Small intestine (tissue), 7 donors: ENCODE results near the gene C1orf174. TPM values are rescaled to one million over a fixed set of nuclear protein-coding genes. Genes with fewer than 3 reads are reported as not detected.
"Not testable (repeated sequence)": the region's sequence is repeated elsewhere in the genome, so short reads cannot be mapped to it uniquely, and the experiment has no call there.

ENCODE experiments used
- DNase-seq, 2 donors: peaks; one replicate each; pipeline versions ENCODE4 v3.0.0 to v3.0.0-alpha.2; 2013
- FAIRE-seq: peaks from 2 replicates; lab custom pipeline; 2012; peaks lifted over from hg19 to GRCh38; lab: Jason Lieb, UNC
- H3K27ac ChIP-seq, 3 donors: one replicate each; pipeline ENCODE4 v1.5.1; 2013; ENCODE audit warnings: low read length in 2 of 3, mild to moderate bottlenecking in 2 of 3, control low read depth in 1 of 3, inconsistent platforms in 1 of 3, low read depth in 1 of 3, moderate library complexity in 1 of 3
- H3K27me3 ChIP-seq, 3 donors: one replicate each; pipeline ENCODE4 v1.6.1; 2013; ENCODE audit warnings: low read length in 3 of 3, inconsistent platforms in 1 of 3; ENCODE audit not compliant: control insufficient read depth in 3 of 3, insufficient read depth in 3 of 3
- H3K36me3 ChIP-seq, 3 donors: one replicate each; pipeline ENCODE4 v1.6.1; 2013; ENCODE audit warnings: low read length in 3 of 3, inconsistent platforms in 1 of 3, low read depth in 1 of 3, mild to moderate bottlenecking in 1 of 3, moderate library complexity in 1 of 3; ENCODE audit not compliant: control insufficient read depth in 3 of 3, insufficient read depth in 2 of 3
- H3K4me1 ChIP-seq, 3 donors: one replicate each; pipeline ENCODE4 v1.6.1; 2013; ENCODE audit warnings: low read length in 2 of 3, inconsistent platforms in 1 of 3, low read depth in 1 of 3, mild to moderate bottlenecking in 1 of 3, moderate library complexity in 1 of 3; ENCODE audit not compliant: control insufficient read depth in 3 of 3, insufficient read depth in 2 of 3
- H3K4me3 ChIP-seq, 3 donors: one replicate each; pipeline ENCODE4 v1.5.1; 2013; ENCODE audit warnings: low read length in 3 of 3, control low read depth in 1 of 3, inconsistent platforms in 1 of 3, low read depth in 1 of 3, mild to moderate bottlenecking in 1 of 3, moderate library complexity in 1 of 3
- H3K9me3 ChIP-seq, 2 donors: one replicate each; pipeline ENCODE4 v1.6.1; 2013; ENCODE audit warnings: low read depth in 1 of 2, low read length in 1 of 2; ENCODE audit not compliant: control insufficient read depth in 2 of 2, insufficient read depth in 1 of 2
- WGBS, 3 donors: extraction: QIAGEN DNeasy Blood & Tissue Kit; methylation state at CpG; one replicate each; pipeline ENCODE4 v1.1.7; 2013; 5-methylcytosine and 5-hydroxymethylcytosine counted together
- polyA plus RNA-seq, 4 donors: library from polyadenylated mRNA; stranded (reverse) in 3 of 4; unstranded in 1 of 4; fragments of 200-250 nt in 3 of 4; fragments of 120-200 nt in 1 of 4; gene quantifications; one replicate each; pipeline versions ENCODE4 v1.2.1 to v1.2.3, GENCODE V29; 2013
- donor health status: healthy with polysubstance abuse.
- donor health status: control.
- donor health status: control.
- donor health status: Bipolar disorder and iron deficiency.
- donor health status: healthy.

The C1orf174 gene
- polyA plus RNA-seq, 4 donors = 10.8 to 28.4 (median 19.6) TPM

- Histone ChIP-seq H3K27ac (no peak overlapping the region), H3K36me3 (no peaks in the 10 kb centered on the region), H3K27me3 (no peaks in the 10 kb centered on the region), H3K9me3 (no peaks in the 10 kb centered on the region), H3K4me1 (no peaks in the 10 kb centered on the region), H3K4me3 (no peak overlapping the region)
- WGBS, 3 donors = 47 to 64% (median 59%) methylated on average over 6 of the region's 6 CpGs
- no peak for DNase-seq
- FAIRE-seq = no peak
These were observed 22.8 kb upstream of the C1orf174 start for GRCh38 chr1:3922851-3923250.

- Histone ChIP-seq H3K4me1 (no peaks in the 10 kb centered on the region), H3K27ac (no peak overlapping the region), H3K9me3 (no peaks in the 10 kb centered on the region), H3K36me3 (no peaks in the 10 kb centered on the region), H3K27me3 (no peaks in the 10 kb centered on the region), H3K4me3 (no peak overlapping the region)
- DNase-seq (peak in 1 of 2 donors; percentile 42), FAIRE-seq (no peak)
- WGBS, 3 donors = 48 to 70% (median 54%) methylated on average over 6 of the region's 6 CpGs
These were observed 22.2 kb upstream of the C1orf174 start for GRCh38 chr1:3922201-3922725.

- no peak overlapping the region for H3K27ac ChIP-seq
- no peak for FAIRE-seq
These were observed 21.7 kb upstream of the C1orf174 start for GRCh38 chr1:3921765-3922164.

GRCh38 chr1:3919706-3920105 lies 19.6 kb upstream of the C1orf174 start:
- no peak overlapping the region for H3K27ac ChIP-seq
- no peaks in the 10 kb centered on the region for H3K27me3 ChIP-seq
- H3K4me3 ChIP-seq = no peak overlapping the region
- no peaks in the 10 kb centered on the region for H3K9me3 ChIP-seq
- no peaks in the 10 kb centered on the region for H3K36me3 ChIP-seq
- no peaks in the 10 kb centered on the region for H3K4me1 ChIP-seq
- DNase-seq = no peak
- FAIRE-seq = no peak
- WGBS, 3 donors = 51 to 71% (median 60%) methylated on average over 4 to 5 of the region's 5 CpGs

More at GRCh38 chr1:3921765-3922164, 21.7 kb upstream of the C1orf174 start:
- H3K4me3 ChIP-seq = no peak overlapping the region
- 69 to 70% (median 69%) methylated on average over 8 of the region's 8 CpGs for WGBS, 3 donors
- no peaks in the 10 kb centered on the region for H3K4me1 ChIP-seq
- no peaks in the 10 kb centered on the region for H3K36me3 ChIP-seq
- no peak for DNase-seq
- H3K27me3 ChIP-seq = no peaks in the 10 kb centered on the region
- no peaks in the 10 kb centered on the region for H3K9me3 ChIP-seq

- Histone ChIP-seq H3K9me3 (no peaks in the 10 kb centered on the region), H3K4me1 (no peaks in the 10 kb centered on the region), H3K36me3 (no peaks in the 10 kb centered on the region), H3K4me3 (no peak overlapping the region), H3K27ac (no peak overlapping the region), H3K27me3 (no peaks in the 10 kb centered on the region)
- DNase-seq (no peak), FAIRE-seq (no peak)
- WGBS, 3 donors = 70 to 81% (median 73%) methylated on average over 15 of the region's 15 CpGs
These were observed 19.0 kb upstream of the C1orf174 start for GRCh38 chr1:3918966-3919611.

GRCh38 chr1:3918359-3918758 lies 18.3 kb upstream of the C1orf174 start:
- 79 to 85% (median 80%) methylated on average over 6 of the region's 6 CpGs for WGBS, 3 donors
- H3K27me3 ChIP-seq, H3K4me3 ChIP-seq, H3K4me1 ChIP-seq, DNase-seq, FAIRE-seq, H3K36me3 ChIP-seq, H3K27ac ChIP-seq, H3K9me3 ChIP-seq: not testable (repeated sequence)

GRCh38 chr1:3917761-3918160 lies 17.7 kb upstream of the C1orf174 start:
- H3K27ac ChIP-seq = no peak overlapping the region
- no peak overlapping the region for H3K4me3 ChIP-seq
- FAIRE-seq (no peak), DNase-seq (no peak)
- no peaks in the 10 kb centered on the region for H3K4me1 ChIP-seq
- H3K9me3 ChIP-seq = no peaks in the 10 kb centered on the region
- H3K36me3 ChIP-seq = no peaks in the 10 kb centered on the region
- WGBS, 3 donors = 68 to 81% (median 75%) methylated on average over 8 of the region's 8 CpGs
- H3K27me3 ChIP-seq = no peaks in the 10 kb centered on the region

GRCh38 chr1:3915551-3916121 lies 15.6 kb upstream of the C1orf174 start:
- 64 to 82% (median 64%) methylated on average over 14 to 15 of the region's 15 CpGs for WGBS, 3 donors
- Histone ChIP-seq H3K27me3 (peaks cover 0 to under 1% (median 0%) of the 10 kb centered on the region in 3 donors), H3K27ac (no peak overlapping the region), H3K9me3 (no peaks in the 10 kb centered on the region), H3K4me1 (no peaks in the 10 kb centered on the region), H3K4me3 (no peak overlapping the region), H3K36me3 (no peaks in the 10 kb centered on the region)
- FAIRE-seq (no peak), DNase-seq (no peak)
